Psoas muscle (tissue), 8 donors: ENCODE data around the gene PARL. TPM values are rescaled to one million over a fixed set of nuclear protein-coding genes. Genes with fewer than 3 reads are reported as not detected.

Experiments
- ATAC-seq, 4 donors: fragments of 200-7000 bp; cut with Tn5 transposase; one replicate each; pipeline ENCODE4 v1.9.1; 2020; ENCODE audit warnings: moderate library complexity in 3 of 4, mild to moderate bottlenecking in 2 of 4
- DNase-seq, 2 donors: peaks; one replicate each; pipeline ENCODE4 v3.0.0-alpha.2; 2020
- H3K27ac ChIP-seq: fragments of 200-600 bp; one replicate; pipeline ENCODE4 v1.8.0; 2022
- H3K27me3 ChIP-seq, 3 donors: fragments of 200-600 bp in 1 of 3; one replicate each; pipeline versions ENCODE4 v1.6.1 to v1.8.0; 2013 to 2022; ENCODE audit warnings: low read length in 2 of 3, mild to moderate bottlenecking in 2 of 3, moderate library complexity in 1 of 3; ENCODE audit not compliant: insufficient read depth in 3 of 3
- H3K36me3 ChIP-seq, 2 donors: fragments of 200-600 bp in 1 of 2; one replicate each; pipeline versions ENCODE4 v1.6.1 to v1.8.0; 2013 to 2022; ENCODE audit warnings: low read depth in 1 of 2, mild to moderate bottlenecking in 1 of 2, moderate library complexity in 1 of 2; ENCODE audit not compliant: insufficient read depth in 1 of 2
- H3K4me1 ChIP-seq: fragments of 200-600 bp; one replicate; pipeline ENCODE4 v1.8.0; 2022
- H3K4me3 ChIP-seq: fragments of 200-600 bp; one replicate; pipeline ENCODE4 v1.8.0; 2022; ENCODE audit warnings: mild to moderate bottlenecking
- H3K9me3 ChIP-seq: fragments of 200-600 bp; one replicate; pipeline ENCODE4 v1.8.0; 2022
- WGBS, 3 donors: extraction: QIAGEN DNeasy Blood & Tissue Kit; methylation state at CpG; one replicate each; pipeline versions ENCODE4 v1.1.6 to v1.1.7; 2013; 5-methylcytosine and 5-hydroxymethylcytosine counted together
- intact Hi-C, 2 donors: fragments of 100-400 bp; cut with DNase I; formaldehyde crosslinking; loops; one replicate each; pipeline versions ENCODE4 v1.11.0 to v1.14.2; 2022
- polyA plus RNA-seq, 3 donors: library from polyadenylated mRNA; stranded (reverse); fragments of 200-250 nt; gene quantifications; one replicate each; pipeline ENCODE4 v1.2.3, GENCODE V29; 2013
- total RNA-seq, 4 donors: library from RNA; stranded (reverse); fragmentation: NEBNext Ultra II Directional in 2 of 4; extraction: Animal tissue kit (Norgen Biotek cat#: 25700) in 2 of 4; gene quantifications; one replicate each; pipeline versions ENCODE4 v1.2.1 to v1.2.4, GENCODE V29; 2021 to 2023
- TF ChIP-seq, protein P1 (sequence below): fragments of 200-600 bp; IDR thresholded peaks from one replicate; pipeline ENCODE4 v1.8.0; 2022; ENCODE audit warnings: antibody characterized with exemption
- donor health status: healthy with polysubstance abuse.
- donor health status: DM: no; HTN: no; CAD: no; lungs with moderate emphysema.
- donor health status: Bipolar disorder and iron deficiency.
- donor health status: healthy.
- donor health status: DM: yes; HTN: yes; CAD: no.
- donor health status: DM: no; HTN: no; CAD: no.
- donor health status: DM: no; HTN: no; CAD: no.
- donor health status: DM: yes; HTN: yes; CAD: no.

The PARL gene
- total and polyA plus RNA-seq, 7 donors = 30.3 to 77.1 (median 61.4) TPM

DNA sequence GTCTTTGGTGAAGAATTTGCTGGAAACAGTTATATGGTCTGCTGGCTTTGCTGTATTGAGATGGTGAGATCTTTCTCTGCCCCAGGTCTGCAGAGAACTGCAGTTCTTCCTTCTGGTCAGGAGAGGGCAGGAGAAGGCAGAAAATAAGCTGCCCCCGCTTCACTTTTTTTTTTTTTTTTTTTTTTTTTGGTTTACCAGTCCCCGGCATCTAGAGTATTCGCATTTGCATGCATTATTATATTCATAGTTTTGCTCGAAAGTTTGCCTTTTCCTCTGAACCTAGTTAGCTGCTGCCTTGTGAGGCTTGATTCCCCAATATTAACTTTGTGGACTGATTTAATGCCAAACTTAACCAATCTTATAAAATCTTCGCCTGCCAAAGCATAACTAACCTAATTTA, 10.6 kb upstream of the PARL start:
- no peaks in the 10 kb centered on the region for H3K4me1 ChIP-seq
- H3K27ac ChIP-seq = no peak overlapping the region
- no peak for DNase-seq
- 12 to 17% (median 16%) methylated on average over 5 of the region's 5 CpGs for WGBS, 3 donors
- TF ChIP-seq, protein P1, sequence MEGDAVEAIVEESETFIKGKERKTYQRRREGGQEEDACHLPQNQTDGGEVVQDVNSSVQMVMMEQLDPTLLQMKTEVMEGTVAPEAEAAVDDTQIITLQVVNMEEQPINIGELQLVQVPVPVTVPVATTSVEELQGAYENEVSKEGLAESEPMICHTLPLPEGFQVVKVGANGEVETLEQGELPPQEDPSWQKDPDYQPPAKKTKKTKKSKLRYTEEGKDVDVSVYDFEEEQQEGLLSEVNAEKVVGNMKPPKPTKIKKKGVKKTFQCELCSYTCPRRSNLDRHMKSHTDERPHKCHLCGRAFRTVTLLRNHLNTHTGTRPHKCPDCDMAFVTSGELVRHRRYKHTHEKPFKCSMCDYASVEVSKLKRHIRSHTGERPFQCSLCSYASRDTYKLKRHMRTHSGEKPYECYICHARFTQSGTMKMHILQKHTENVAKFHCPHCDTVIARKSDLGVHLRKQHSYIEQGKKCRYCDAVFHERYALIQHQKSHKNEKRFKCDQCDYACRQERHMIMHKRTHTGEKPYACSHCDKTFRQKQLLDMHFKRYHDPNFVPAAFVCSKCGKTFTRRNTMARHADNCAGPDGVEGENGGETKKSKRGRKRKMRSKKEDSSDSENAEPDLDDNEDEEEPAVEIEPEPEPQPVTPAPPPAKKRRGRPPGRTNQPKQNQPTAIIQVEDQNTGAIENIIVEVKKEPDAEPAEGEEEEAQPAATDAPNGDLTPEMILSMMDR = peak; percentile 86
- no peaks in the 10 kb centered on the region for H3K9me3 ChIP-seq
- no peak overlapping the region for H3K4me3 ChIP-seq
- no peaks in the 10 kb centered on the region for H3K36me3 ChIP-seq
- ATAC-seq = peak; percentile 77 to 93 (median 86)
- H3K27me3 ChIP-seq = no peaks in the 10 kb centered on the region
- intact Hi-C loops = loop anchor here (2.0 to 10.0 kb wide), 8 partner anchors 122 to 397 kb away; partner anchors contain the start of genes ABCC5 (in 2 of the 2) and EIF2B5 (in 1 of the 2)

DNA sequence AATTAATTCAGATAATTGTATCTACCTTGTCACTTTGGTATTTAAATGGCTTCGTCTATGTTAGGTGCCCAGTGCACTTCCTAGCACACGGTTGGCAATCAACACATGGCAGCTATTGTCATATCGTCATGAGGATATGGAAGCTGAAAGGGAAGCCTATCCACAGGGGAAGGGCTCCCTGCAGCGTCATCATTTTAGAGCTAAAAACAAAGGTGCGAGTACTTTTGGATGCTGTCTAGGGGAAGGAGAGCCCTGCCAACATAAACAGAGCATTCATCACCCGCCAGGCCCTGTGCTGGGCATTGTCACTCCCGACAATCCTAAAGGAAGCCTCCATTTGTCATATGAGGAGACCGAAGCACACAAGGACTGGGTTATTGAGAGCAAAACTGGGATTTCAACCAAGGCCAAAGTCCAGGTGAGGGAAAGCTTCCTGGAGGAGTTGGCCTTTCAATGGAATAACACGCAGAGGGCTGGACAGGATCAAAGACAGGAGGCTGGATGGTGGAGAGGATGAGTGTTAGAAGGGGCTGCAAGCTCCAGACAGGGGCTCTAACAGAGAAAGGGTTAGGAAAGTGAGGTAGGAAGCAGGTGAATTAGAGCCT, 8.0 kb upstream of the PARL start:
- intact Hi-C loops = loop anchor here (10.0 kb wide), 3 partner anchors 252 to 392 kb away; no protein-coding TSS in a partner anchor
- WGBS, 3 donors = 63 to 72% (median 69%) methylated on average over 9 of the region's 9 CpGs
- Histone ChIP-seq H3K27me3 (no peaks in the 10 kb centered on the region), H3K9me3 (no peaks in the 10 kb centered on the region), H3K4me1 (no peaks in the 10 kb centered on the region), H3K36me3 (no peaks in the 10 kb centered on the region), H3K4me3 (no peak overlapping the region), H3K27ac (no peak overlapping the region)
- TF ChIP-seq, protein P1 = no peak
- ATAC-seq = no peak
- no peak for DNase-seq

DNA sequence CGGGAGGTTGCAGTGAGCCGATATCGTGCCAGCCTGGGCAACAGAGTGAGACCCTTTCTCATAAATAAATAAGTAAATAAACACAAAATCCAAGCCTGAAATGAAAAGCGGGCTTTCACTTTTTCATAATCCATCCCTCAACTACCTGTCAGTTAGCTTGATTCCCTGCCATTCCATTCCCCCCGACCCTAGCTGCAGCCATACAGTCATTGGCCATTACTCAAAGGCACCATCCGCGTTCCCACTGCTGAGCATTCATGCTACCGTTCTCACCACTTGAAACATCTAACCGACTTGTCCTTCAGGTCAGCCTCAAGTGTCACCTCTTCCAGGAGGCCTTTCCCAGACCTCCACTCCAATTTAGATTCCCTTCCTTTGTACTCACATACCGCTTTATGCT, 1.1 kb upstream of the PARL start:
- Histone ChIP-seq H3K27ac (no peak overlapping the region), H3K27me3 (no peaks in the 10 kb centered on the region), H3K4me1 (peaks cover 18% of the 10 kb centered on the region), H3K36me3 (no peaks in the 10 kb centered on the region), H3K9me3 (no peaks in the 10 kb centered on the region), H3K4me3 (no peak overlapping the region)
- ATAC-seq (no peak), DNase-seq (no peak)
- intact Hi-C loops = no loop called here
- TF ChIP-seq, protein P1 = no peak
- 88 to 94% (median 93%) methylated on average over 10 of the region's 10 CpGs for whole genome bisulfite sequencing, 3 donors

DNA sequence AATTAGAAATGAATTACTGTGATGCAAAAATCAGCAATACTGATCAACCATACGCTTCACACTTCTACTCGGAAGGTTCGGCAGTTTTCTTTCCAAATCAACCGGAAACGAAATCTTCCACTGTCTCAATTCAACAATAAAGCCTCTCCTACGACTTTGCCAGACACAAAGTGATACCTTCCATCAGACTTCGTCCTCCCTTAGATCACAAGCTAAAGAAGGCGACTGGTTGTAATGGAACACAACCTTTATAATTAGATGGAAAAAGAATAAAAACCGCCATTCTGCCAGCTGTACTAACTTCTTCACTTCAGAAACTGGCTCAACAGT, 618 bp downstream of the PARL start:
- intact Hi-C loops = loop anchor here in 1 of 2 donors (5.0 kb wide), 1 partner anchor 57 kb away; the partner anchor contains the start of gene MAP6D1
- Histone ChIP-seq H3K27me3 (no peaks in the 10 kb centered on the region), H3K4me3 (peak overlapping the region; percentile 91), H3K4me1 (peaks cover 18% of the 10 kb centered on the region), H3K27ac (peak overlapping the region; percentile 82), H3K36me3 (no peaks in the 10 kb centered on the region), H3K9me3 (no peaks in the 10 kb centered on the region)
- TF ChIP-seq, protein P1 = no peak
- peak in 1 of 4 donors; percentile 2 for ATAC-seq
- 1 to 2% (median 2%) methylated on average over 9 of the region's 9 CpGs for WGBS, 3 donors
- no peak for DNase-seq
